ENCODE data around the gene PCSK2.

GRCh38 chr20:17500826-17501225 is 274.0 kb downstream of the PCSK2 start:
- no peak for TF ChIP-seq JUND (IDR thresholded peaks at IDR 0.05; ENCODE audit: low read length)
- TF ChIP-seq CTCF (IDR thresholded peaks at IDR 0.05; ENCODE audit: control extremely low read depth in 1 of 3, insufficient read depth in 1 of 3, low read depth in 1 of 3, low read length in 3 of 3), result no peak
- TF ChIP-seq RAD21 (IDR thresholded peaks at IDR 0.05 in 1 of 2, conservative IDR thresholded peaks at IDR 0.05 in 1 of 2; ENCODE audit: low read depth in 2 of 2, low read length in 2 of 2), result no peak
- TF ChIP-seq POLR2A (IDR thresholded peaks at IDR 0.05; ENCODE audit: control extremely low read depth in 1 of 2, low read depth in 2 of 2, low read length in 2 of 2), result no peak
- TF ChIP-seq YY1 (IDR thresholded peaks at IDR 0.05; ENCODE audit: low read depth, low read length), result no peak
- TF ChIP-seq EGR1 (IDR thresholded peaks at IDR 0.05; ENCODE audit: borderline replicate concordance, low read depth, low read length), result no peak
- no peak for TF ChIP-seq TAF1 (IDR thresholded peaks at IDR 0.05; ENCODE audit: low read depth, low read length)
- TF ChIP-seq POLR2AphosphoS5 (IDR thresholded peaks at IDR 0.05; ENCODE audit: low read depth, low read length), result no peak
- no peak for TF ChIP-seq SP1 (IDR thresholded peaks at IDR 0.05; ENCODE audit: low read depth, low read length)
- TF ChIP-seq GTF2F1 (IDR thresholded peaks at IDR 0.05; ENCODE audit: borderline replicate concordance, low read depth, low read length), result no peak
- no peak for TF ChIP-seq MAFK (IDR thresholded peaks at IDR 0.05; ENCODE audit: low read depth, low read length)
- no peak for TF ChIP-seq JUN (IDR thresholded peaks at IDR 0.05; ENCODE audit: low read depth, low read length)

Measured in H1 (cell line).